Uterus (tissue), 2 donors: ENCODE measurements around the gene LENG8.

Experiments
- CTCF ChIP-seq, 4 experiments: fragments of 200-600 bp in 2 of 4; fragments of 450-650 bp in 2 of 4; sonication (generic) in 2 of 4; IDR thresholded peaks; one replicate each; pipeline ENCODE4 v1.5.1; 2016 to 2019; ENCODE audit warnings: antibody characterized with exemption in 4 of 4, mild to moderate bottlenecking in 2 of 4, moderate library complexity in 1 of 4
- POLR2A ChIP-seq, 2 donors: fragments of 450-650 bp; IDR thresholded peaks; one replicate each; pipeline ENCODE4 v1.6.1; 2016; ENCODE audit warnings: antibody characterized with exemption in 2 of 2, mild to moderate bottlenecking in 1 of 2, moderate library complexity in 1 of 2

GRCh38 chr19:54403054-54403453, 45.9 kb upstream of the LENG8 start:
- TF ChIP-seq CTCF (IDR thresholded peaks at IDR 0.05): no peak
- no peak for TF ChIP-seq POLR2A (IDR thresholded peaks at IDR 0.05)
